Fibroblast of the aortic adventitia (primary cell): ENCODE results near the gene RIMS3. TPM values are rescaled to one million over a fixed set of nuclear protein-coding genes. Genes with fewer than 3 reads are reported as not detected.

Source experiments
- DNase-seq: peaks from one replicate; pipeline ENCODE4 v3.0.0-alpha.2; 2010; ENCODE audit warnings: low read depth
- H3K4me3 ChIP-seq: 2 replicates; pipeline ENCODE4 v1.5.1; 2011; ENCODE audit warnings: low read depth, mild to moderate bottlenecking, control low read depth, low read length, moderate library complexity
- total RNA-seq: library from RNA; depleted of rRNA; stranded (reverse); fragments of >200 nt; gene quantifications from 2 replicates; pipeline ENCODE4 v1.2.3, GENCODE V29; 2012; ENCODE audit warnings: low replicate concordance
- TF ChIP-seq, protein P1 (sequence below): IDR thresholded peaks from 2 replicates; pipeline ENCODE4 v1.5.1; 2011; ENCODE audit warnings: mild to moderate bottlenecking, low read length, control low read depth, inconsistent platforms; ENCODE audit not compliant: insufficient read depth

The RIMS3 gene
- total RNA-seq, 1 donor = 0.36 TPM

DNA sequence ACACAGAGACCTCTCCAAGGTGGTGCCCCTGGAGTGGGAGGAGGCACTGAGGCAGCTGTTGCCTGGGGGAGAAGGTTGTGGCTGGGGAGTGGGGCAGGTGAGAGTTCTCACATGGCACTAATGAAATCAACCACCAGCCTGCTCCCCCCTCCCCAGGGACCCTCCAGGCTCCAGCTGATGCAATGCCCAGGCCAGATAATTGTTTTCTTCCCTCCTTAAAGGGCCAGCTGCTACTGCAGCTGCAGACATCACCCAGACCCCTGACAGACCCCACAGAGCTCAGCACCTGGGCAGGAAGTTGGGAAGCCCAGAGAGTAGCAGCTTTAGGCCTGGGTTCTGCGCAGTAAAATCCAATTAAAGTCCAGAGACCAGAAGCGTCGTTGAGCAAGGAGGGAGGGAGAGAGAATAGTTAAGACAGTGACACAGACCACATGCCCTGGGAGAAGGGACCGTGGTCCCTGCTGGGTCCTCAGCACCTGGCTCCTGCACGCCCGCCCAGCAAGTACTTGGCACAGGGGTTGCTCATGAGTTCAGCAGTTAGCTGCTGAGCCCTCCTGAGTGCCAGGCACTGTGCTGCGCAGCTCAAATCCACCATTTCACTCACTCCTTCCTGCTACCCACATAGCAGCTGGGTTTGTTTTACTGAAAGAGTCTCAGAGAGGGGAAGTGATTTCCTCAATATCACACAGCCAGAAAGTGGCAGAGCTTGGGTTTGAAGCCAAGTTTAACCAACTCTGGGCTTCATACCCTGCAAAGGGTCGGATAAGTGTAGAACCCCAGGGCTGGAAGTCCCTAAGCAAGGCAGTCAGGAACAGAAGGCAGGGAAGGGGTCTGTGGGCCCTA lies 1.9 kb downstream of the RIMS3 start:
- no peak overlapping the region for H3K4me3 ChIP-seq
- TF ChIP-seq, protein P1, sequence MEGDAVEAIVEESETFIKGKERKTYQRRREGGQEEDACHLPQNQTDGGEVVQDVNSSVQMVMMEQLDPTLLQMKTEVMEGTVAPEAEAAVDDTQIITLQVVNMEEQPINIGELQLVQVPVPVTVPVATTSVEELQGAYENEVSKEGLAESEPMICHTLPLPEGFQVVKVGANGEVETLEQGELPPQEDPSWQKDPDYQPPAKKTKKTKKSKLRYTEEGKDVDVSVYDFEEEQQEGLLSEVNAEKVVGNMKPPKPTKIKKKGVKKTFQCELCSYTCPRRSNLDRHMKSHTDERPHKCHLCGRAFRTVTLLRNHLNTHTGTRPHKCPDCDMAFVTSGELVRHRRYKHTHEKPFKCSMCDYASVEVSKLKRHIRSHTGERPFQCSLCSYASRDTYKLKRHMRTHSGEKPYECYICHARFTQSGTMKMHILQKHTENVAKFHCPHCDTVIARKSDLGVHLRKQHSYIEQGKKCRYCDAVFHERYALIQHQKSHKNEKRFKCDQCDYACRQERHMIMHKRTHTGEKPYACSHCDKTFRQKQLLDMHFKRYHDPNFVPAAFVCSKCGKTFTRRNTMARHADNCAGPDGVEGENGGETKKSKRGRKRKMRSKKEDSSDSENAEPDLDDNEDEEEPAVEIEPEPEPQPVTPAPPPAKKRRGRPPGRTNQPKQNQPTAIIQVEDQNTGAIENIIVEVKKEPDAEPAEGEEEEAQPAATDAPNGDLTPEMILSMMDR = no peak

DNA sequence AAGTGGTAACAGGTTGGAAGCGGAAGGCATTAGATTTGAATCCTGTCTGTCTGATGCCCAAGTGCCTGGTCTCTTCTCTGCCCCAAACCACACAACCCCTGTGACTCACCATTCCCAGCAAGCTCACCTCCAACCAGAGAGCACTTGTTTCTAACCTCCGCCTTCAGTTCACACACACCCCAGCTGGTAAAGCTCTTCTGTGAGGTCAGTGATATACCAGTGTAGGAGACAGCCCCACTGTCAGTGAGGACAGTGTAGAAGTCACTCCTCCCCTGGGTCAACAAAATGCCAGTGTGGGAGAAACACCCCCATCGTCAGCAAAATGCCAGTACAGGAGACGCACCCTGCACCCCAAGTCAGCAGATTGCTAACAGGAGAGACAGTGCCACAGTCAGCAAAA lies 2.6 kb downstream of the RIMS3 start:
- H3K4me3 ChIP-seq = no peak overlapping the region
- TF ChIP-seq, protein P1 = no peak
- DNase-seq = peak; percentile 9

More for the DNA sequence above, 1.9 kb downstream of the RIMS3 start:
- DNase-seq = no peak

- DNase-seq = no peak
- TF ChIP-seq, protein P1 = no peak
- H3K4me3 ChIP-seq = no peak overlapping the region
These were observed 3.3 kb downstream of the RIMS3 start for GRCh38 chr1:40662151-40662550.

DNA sequence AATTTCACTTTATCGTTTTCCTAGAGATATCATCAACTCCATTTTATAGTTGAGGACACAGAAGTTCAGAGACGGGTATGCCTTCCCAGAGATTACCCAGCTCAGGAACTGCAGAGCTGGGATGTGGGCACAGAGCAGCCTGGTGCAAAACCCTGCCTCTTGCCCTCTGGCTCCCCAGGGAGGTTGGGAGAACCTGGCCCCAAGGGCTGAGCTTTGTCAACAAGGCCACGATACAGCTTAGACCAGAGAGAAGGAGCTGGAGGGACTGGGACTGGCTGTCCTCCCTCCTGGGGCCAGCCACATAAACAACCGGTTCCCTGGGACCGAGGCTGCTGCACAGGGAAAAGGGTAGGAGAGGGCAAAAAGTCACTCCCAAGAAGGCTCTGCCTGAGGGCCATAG lies 3.8 kb downstream of the RIMS3 start:
- DNase-seq = no peak
- no peak overlapping the region for H3K4me3 ChIP-seq
- TF ChIP-seq, protein P1 = no peak

DNA sequence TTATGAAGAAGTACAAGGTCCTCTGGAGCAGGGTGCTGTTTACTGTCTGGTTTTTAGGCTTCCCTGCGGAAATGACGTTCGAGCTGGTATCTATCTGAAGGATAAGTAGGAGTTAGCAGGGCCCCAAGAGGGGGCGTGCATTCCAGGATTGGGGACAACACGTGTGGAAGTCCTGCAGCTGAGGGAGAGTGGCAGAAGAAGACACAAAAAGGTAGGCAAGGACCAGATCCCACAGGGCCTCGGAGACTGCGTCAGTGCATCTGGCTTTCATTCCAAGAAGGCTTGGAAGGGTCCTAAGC lies 5.9 kb downstream of the RIMS3 start:
- TF ChIP-seq, protein P1 = no peak

DNA sequence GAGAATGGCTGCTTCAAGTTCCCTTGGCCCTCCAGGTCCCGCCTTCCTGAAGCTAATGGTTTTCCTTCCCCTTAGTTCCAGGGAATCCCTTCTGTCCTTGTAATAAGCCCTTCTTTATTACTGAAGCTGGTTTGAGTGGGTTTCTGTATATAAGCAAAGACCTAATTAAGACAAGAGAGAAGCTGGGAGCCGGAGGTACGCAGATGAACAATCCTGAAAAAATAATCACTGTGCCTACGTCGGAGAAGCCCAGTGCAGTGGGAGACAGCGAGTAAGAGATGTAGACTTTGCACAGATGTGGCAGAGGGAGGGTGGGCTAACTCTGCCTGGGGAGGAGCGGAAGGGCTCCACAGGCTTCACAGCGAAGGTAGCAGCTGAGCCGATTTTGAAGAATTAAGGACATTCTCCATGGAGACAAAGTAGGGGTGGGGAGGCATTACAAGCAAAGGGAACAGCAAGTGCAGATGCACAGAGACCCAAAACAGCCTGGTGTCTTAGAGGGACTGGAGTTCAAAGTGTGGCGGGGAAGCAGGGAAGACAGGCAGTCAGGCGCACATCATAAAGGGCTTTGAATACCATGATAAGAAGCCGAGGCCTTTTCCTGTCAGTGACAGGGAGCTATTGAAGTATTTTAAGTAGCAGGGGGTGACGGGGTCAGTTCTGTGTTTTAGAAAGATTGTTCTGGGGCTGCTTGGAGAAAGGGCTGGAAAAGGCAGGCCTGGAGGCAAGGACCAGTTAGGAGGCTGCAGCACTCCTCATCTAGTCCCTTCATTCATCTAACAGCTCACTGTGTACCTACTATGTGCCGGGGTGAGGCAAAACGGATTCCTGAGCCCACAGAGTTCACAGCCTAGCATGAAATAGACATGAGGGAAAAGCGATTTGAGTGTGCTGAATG lies 6.5 kb downstream of the RIMS3 start:
- TF ChIP-seq, protein P1 = no peak
- no peak for DNase-seq
- no peak overlapping the region for H3K4me3 ChIP-seq

More for the DNA sequence above, 5.9 kb downstream of the RIMS3 start:
- DNase-seq = no peak
- no peak overlapping the region for H3K4me3 ChIP-seq
